HUDEP-2 (cell line): ENCODE results near the gene TNFRSF1B.

Source experiments
- DNase-seq, 76 experiments: peaks; one replicate each; lab custom pipeline; 2025; ENCODE audit not compliant: unreplicated experiment in 76 of 76; lab: John Stamatoyannopoulos, UW

Gene TNFRSF1B

GRCh38 chr1:12258272-12258671 is 91.5 kb downstream of the TNFRSF1B start:
- DNase-seq: no peak
